C4-2B (cell line): Measurements from ENCODE around the gene ATL3.

Source experiments
- ZFX ChIP-seq: fragments of 450-650 bp; IDR thresholded peaks from 2 replicates; pipeline ENCODE4 v1.6.1; 2017
- TF ChIP-seq, protein P1 (sequence below): fragments of 450-650 bp; conservative IDR thresholded peaks from 2 replicates; pipeline ENCODE4 v1.5.1; 2017; ENCODE audit warnings: mild to moderate bottlenecking

DNA sequence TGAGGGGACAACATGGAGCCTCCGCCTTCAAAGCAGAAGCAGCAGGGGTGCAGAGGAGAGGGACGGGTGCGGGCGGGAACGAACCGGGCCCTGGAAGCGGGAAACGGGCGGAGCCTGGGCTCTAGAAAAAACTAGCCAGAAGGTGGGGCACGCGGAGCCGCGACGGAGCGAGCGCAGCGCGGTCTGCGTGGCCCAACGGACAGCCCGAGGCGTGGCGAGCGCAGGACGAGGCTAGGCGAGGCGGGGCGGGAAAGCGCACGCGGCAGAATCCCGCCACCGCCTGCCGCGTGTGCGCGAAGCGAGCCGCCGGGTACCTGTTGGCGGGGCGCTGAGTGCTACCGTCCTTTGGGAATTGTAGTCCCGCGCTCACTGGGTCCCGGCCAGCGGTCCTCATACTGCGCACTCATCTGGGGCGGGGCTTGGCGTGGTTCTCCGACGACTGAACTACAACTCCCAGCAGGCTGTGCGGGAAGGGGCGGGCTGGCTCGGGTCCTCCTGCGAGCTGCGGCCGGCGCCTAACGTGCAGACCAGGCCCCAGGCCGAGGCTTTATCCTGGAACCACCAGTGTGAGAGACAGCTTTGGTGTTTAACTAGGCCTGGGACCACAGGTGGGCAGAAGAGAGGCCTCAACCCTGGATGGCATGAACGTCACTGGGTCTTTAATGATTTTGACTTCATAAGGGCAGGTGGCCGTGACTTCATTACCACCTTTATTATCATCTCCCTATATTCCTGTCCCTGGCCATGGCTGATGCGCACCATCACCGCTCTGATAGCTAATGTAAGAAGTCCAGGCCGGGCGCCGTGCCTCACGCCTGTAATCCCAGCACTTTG, at the start of gene ATL3:
- TF ChIP-seq, protein P1, sequence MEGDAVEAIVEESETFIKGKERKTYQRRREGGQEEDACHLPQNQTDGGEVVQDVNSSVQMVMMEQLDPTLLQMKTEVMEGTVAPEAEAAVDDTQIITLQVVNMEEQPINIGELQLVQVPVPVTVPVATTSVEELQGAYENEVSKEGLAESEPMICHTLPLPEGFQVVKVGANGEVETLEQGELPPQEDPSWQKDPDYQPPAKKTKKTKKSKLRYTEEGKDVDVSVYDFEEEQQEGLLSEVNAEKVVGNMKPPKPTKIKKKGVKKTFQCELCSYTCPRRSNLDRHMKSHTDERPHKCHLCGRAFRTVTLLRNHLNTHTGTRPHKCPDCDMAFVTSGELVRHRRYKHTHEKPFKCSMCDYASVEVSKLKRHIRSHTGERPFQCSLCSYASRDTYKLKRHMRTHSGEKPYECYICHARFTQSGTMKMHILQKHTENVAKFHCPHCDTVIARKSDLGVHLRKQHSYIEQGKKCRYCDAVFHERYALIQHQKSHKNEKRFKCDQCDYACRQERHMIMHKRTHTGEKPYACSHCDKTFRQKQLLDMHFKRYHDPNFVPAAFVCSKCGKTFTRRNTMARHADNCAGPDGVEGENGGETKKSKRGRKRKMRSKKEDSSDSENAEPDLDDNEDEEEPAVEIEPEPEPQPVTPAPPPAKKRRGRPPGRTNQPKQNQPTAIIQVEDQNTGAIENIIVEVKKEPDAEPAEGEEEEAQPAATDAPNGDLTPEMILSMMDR, result no peak
- peak; percentile 97 for TF ChIP-seq ZFX
